AG09319 (cell line): Measurements from ENCODE around the gene WNK2.

Experiments
- DNase-seq: peaks from one replicate; pipeline ENCODE4 v3.0.0-alpha.2; 2010; ENCODE audit warnings: low read depth; ENCODE audit errors: extremely low read depth
- CTCF ChIP-seq: IDR thresholded peaks from 2 replicates; pipeline ENCODE4 v1.5.1; 2011; ENCODE audit warnings: low read depth, mild to moderate bottlenecking, inconsistent platforms, low read length, moderate library complexity

The WNK2 gene

DNA sequence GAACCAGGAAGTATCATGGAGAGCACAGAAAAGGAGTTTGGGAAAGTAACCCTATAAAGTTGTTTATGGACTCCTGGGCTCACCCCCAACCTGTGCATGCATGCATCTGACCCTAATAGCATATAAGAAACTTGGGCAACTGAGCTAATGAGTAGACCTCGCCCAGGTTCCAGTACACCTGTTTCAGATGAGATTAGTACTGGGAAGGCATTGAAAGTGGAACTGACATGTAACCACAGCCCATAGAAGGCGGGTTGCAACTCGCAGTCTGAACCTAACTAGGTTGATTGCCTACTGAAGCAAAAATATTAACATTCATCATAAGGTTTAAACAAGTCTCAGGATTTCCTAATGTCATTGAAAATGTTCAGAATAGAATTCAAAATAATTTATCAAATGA, 87.0 kb downstream of the WNK2 start:
- no peak for TF ChIP-seq CTCF
- DNase-seq: no peak

DNA sequence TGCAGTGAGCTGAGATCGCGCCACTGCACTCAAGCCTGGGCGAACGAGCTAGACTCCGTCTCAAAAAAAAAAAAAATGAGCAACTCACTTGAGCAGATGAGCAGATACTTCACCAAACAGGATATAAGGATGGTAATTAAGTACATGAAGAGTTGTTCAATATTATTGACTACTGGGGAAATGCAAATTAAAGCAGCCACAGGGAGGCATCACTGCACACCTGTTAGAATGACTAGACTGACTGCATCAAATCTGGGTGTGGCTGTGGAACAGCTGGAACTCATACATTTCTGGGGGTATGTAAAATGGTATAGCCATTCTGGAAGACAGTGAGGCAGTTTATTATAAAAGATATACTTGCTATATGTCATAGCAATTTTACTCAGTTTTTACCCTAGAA, 93.0 kb downstream of the WNK2 start:
- TF ChIP-seq CTCF: no peak
- no peak for DNase-seq

- DNase-seq: no peak
These were observed 94.2 kb downstream of the WNK2 start for GRCh38 chr9:93278144-93278543.

GRCh38 chr9:93280661-93281259, 96.8 kb downstream of the WNK2 start:
- DNase-seq: no peak
- TF ChIP-seq CTCF: no peak

More at GRCh38 chr9:93278144-93278543, 94.2 kb downstream of the WNK2 start:
- TF ChIP-seq CTCF: no peak

DNA sequence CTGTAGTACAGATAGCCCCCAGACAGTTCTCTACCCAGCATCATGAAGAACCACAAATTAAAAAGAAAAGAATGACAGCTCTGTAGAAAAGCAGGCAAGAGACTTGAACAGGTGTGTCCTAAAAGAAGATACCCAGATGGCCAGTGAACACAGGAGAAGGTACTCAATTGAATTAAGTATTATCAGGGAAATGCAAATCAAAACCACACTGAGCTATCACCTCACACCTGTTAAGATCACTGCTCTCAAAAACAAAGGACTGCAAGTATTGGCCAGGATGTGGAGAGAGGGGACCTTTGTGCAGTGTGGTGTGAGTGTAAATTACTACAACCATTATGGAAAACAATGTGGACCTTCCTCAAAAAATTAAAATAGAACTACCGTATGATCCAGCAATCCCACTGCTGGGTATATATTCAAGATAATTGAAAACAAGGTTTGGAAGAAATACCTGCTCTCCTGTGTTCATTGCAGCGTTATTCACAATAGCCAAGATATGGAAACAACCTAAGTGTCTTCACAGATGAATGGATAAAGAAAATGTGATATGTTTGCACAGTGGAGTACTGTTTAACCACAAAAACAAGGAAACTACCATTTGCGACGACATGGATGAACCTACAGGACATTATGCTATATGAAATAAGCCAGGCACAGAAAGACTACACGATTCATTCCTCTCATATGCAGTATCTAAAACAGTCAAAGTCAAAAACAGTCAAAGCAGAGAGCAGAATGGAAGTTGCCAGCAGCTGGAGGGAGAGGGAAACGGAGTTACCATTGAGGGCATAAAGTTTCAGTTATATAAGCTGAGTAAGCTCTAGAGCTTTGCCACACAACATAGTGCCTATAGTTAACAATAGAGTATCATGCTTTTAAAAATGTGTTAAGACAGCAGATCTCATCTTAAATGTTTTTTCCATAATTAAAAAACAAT, 102.6 kb downstream of the WNK2 start:
- TF ChIP-seq CTCF: no peak
- DNase-seq: no peak

GRCh38 chr9:93287189-93287552, 103.2 kb downstream of the WNK2 start:
- no peak for TF ChIP-seq CTCF
- no peak for DNase-seq

- no peak for DNase-seq
- TF ChIP-seq CTCF: no peak
These were observed 103.7 kb downstream of the WNK2 start for GRCh38 chr9:93287593-93287992.
